Mesothelial cell of epicardium (in vitro differentiated cells): Measurements from ENCODE around the gene TBC1D10B. TPM values are rescaled to one million over a fixed set of nuclear protein-coding genes. Genes with fewer than 3 reads are reported as not detected.
"Not testable (repeated sequence)": the region's sequence is repeated elsewhere in the genome, so short reads cannot be mapped to it uniquely, and the experiment has no call there.

ENCODE experiments used
- DNase-seq, 2 experiments: peaks; one replicate each; pipeline ENCODE4 v3.0.0; 2021; ENCODE audit warnings: low spot score in 2 of 2; ENCODE audit not compliant: unreplicated experiment in 2 of 2
- H3K27ac Mint-ChIP-seq: 2 replicates; pipeline ENCODE4 v1.8.0; 2021; ENCODE audit warnings: mixed read lengths
- H3K27me3 Mint-ChIP-seq: 2 replicates; pipeline ENCODE4 v1.8.0; 2021; ENCODE audit warnings: low read depth, mixed read lengths
- H3K36me3 Mint-ChIP-seq: 2 replicates; pipeline ENCODE4 v1.8.0; 2021; ENCODE audit warnings: mixed read lengths
- H3K4me1 Mint-ChIP-seq: 2 replicates; pipeline ENCODE4 v1.8.0; 2021; ENCODE audit warnings: mixed read lengths
- H3K4me3 Mint-ChIP-seq: 2 replicates; pipeline ENCODE4 v1.8.0; 2021; ENCODE audit warnings: mild to moderate bottlenecking, moderate library complexity, mixed read lengths
- H3K9me3 Mint-ChIP-seq: 2 replicates; pipeline ENCODE4 v1.8.0; 2021; ENCODE audit warnings: mixed read lengths
- CTCF ChIP-seq: fragments of 200-600 bp; sonication (generic); IDR thresholded peaks from one replicate; pipeline ENCODE4 v1.5.0; 2021; ENCODE audit warnings: antibody characterized with exemption; ENCODE audit not compliant: unreplicated experiment
- total RNA-seq: library from RNA; stranded (reverse); gene quantifications from 3 replicates; pipeline ENCODE4 v1.2.1, GENCODE V29; 2021

Gene TBC1D10B
- total RNA-seq, 1 donor from 2014 or later, result 64.1 TPM

GRCh38 chr16:30335598-30336474, 34.5 kb downstream of the TBC1D10B start:
- Mint-ChIP-seq H3K36me3 (no peaks in the 10 kb centered on the region), H3K27ac (peak overlapping the region; percentile 85), H3K27me3 (no peaks in the 10 kb centered on the region), H3K4me3 (peak overlapping the region; percentile 69), H3K9me3 (no peaks in the 10 kb centered on the region), H3K4me1 (peaks cover 5% of the 10 kb centered on the region)
- no peak for DNase-seq
- no peak for TF ChIP-seq CTCF

- DNase-seq, result peak; percentile 80 to 84
- H3K4me3 Mint-ChIP-seq, result peak overlapping the region; percentile 85
- H3K27ac Mint-ChIP-seq, result peak overlapping the region; percentile 85
- H3K27me3 Mint-ChIP-seq, H3K36me3 Mint-ChIP-seq, H3K9me3 Mint-ChIP-seq, H3K4me1 Mint-ChIP-seq: not testable (repeated sequence)
These were observed 35.2 kb downstream of the TBC1D10B start for GRCh38 chr16:30335028-30335597.

- H3K4me1 Mint-ChIP-seq, H3K36me3 Mint-ChIP-seq, H3K9me3 Mint-ChIP-seq, H3K27me3 Mint-ChIP-seq: not testable (repeated sequence)
- peak; percentile 50 to 71 for DNase-seq
- peak overlapping the region; percentile 85 for H3K4me3 Mint-ChIP-seq
- H3K27ac Mint-ChIP-seq, result peak overlapping the region; percentile 96
These were observed 35.8 kb downstream of the TBC1D10B start for GRCh38 chr16:30334473-30334989.

- not testable (repeated sequence) for H3K4me3 Mint-ChIP-seq, H3K27me3 Mint-ChIP-seq, DNase-seq, H3K4me1 Mint-ChIP-seq, H3K36me3 Mint-ChIP-seq, H3K27ac Mint-ChIP-seq, H3K9me3 Mint-ChIP-seq
These were observed 46.1 kb downstream of the TBC1D10B start for GRCh38 chr16:30324220-30324619.

- not testable (repeated sequence) for H3K4me1 Mint-ChIP-seq, DNase-seq, H3K9me3 Mint-ChIP-seq, H3K36me3 Mint-ChIP-seq, H3K27ac Mint-ChIP-seq, H3K4me3 Mint-ChIP-seq, H3K27me3 Mint-ChIP-seq
These were observed 51.6 kb downstream of the TBC1D10B start for GRCh38 chr16:30318647-30319046.

- not testable (repeated sequence) for DNase-seq, H3K4me3 Mint-ChIP-seq, H3K4me1 Mint-ChIP-seq, H3K36me3 Mint-ChIP-seq, H3K27ac Mint-ChIP-seq, H3K9me3 Mint-ChIP-seq, H3K27me3 Mint-ChIP-seq
These were observed 59.4 kb downstream of the TBC1D10B start for GRCh38 chr16:30310937-30311336.

GRCh38 chr16:30309255-30309654, 61.0 kb downstream of the TBC1D10B start:
- not testable (repeated sequence) for H3K4me3 Mint-ChIP-seq, H3K27me3 Mint-ChIP-seq, DNase-seq, H3K36me3 Mint-ChIP-seq, H3K4me1 Mint-ChIP-seq, H3K27ac Mint-ChIP-seq, H3K9me3 Mint-ChIP-seq

Other genes starting within 250 kb of the TBC1D10B start
- 58.7 to 61.2 TPM (median 61.0 TPM) in 3 replicates for gene MAPK3, start 247.3 kb downstream of the TBC1D10B start, total RNA-seq
- gene CORO1A, start 186.9 kb downstream of the TBC1D10B start, total RNA-seq, result 7.0 to 8.9 TPM (median 7.0 TPM) in 3 replicates
- gene BOLA2B, start 176.8 kb downstream of the TBC1D10B start, total RNA-seq, result 56.7 to 64.5 TPM (median 58.1 TPM) in 3 replicates
- 28.2 to 39.6 TPM (median 30.3 TPM) in 3 replicates for gene SLX1A, start 176.6 kb downstream of the TBC1D10B start, total RNA-seq
- 27.4 to 31.2 TPM (median 27.6 TPM) in 3 replicates for gene SULT1A3, start 171.2 kb downstream of the TBC1D10B start, total RNA-seq
- gene NPIPB13, start 122.0 kb downstream of the TBC1D10B start, total RNA-seq, result 34.8 to 38.6 TPM (median 37.1 TPM) in 3 replicates
- gene CD2BP2, start 15.2 kb downstream of the TBC1D10B start, total RNA-seq, result 63.7 to 63.9 TPM (median 63.9 TPM) in 3 replicates
- 1.4 to 4.4 TPM (median 2.8 TPM) in 3 replicates for gene MYL11, start 4.3 kb upstream of the TBC1D10B start, total RNA-seq
- 0.86 to 1.6 TPM (median 1.4 TPM) in 3 replicates for gene SEPTIN1, start 12.1 kb upstream of the TBC1D10B start, total RNA-seq
- gene ZNF48, start 24.9 kb upstream of the TBC1D10B start, total RNA-seq, result 24.2 to 25.2 TPM (median 24.8 TPM) in 3 replicates
- gene ZNF771, start 37.1 kb upstream of the TBC1D10B start, total RNA-seq, result 10.7 to 12.6 TPM (median 11.8 TPM) in 3 replicates
- gene DCTPP1, start 59.5 kb upstream of the TBC1D10B start, total RNA-seq, result 31.8 to 35.4 TPM (median 33.1 TPM) in 3 replicates
- 27.3 to 29.5 TPM (median 29.3 TPM) in 3 replicates for gene SEPHS2, start 75.4 kb upstream of the TBC1D10B start, total RNA-seq
- gene ITGAL, start 102.2 kb upstream of the TBC1D10B start, total RNA-seq, result 0.45 TPM in 1 of 3 replicates, not detected in the others
- 41.2 to 42.2 TPM (median 41.9 TPM) in 3 replicates for gene ZNF768, start 156.1 kb upstream of the TBC1D10B start, total RNA-seq
- 12.4 to 16.4 TPM (median 15.2 TPM) in 3 replicates for gene ZNF747, start 164.4 kb upstream of the TBC1D10B start, total RNA-seq
- 16.5 to 18.2 TPM (median 17.0 TPM) in 3 replicates for gene ZNF764, start 187.9 kb upstream of the TBC1D10B start, total RNA-seq
- 10.1 to 12.0 TPM (median 11.3 TPM) in 3 replicates for gene ZNF688, start 201.2 kb upstream of the TBC1D10B start, total RNA-seq
- gene ZNF785, start 215.2 kb upstream of the TBC1D10B start, total RNA-seq, result 28.0 to 31.9 TPM (median 29.0 TPM) in 3 replicates
- gene ZNF689, start 239.9 kb upstream of the TBC1D10B start, total RNA-seq, result 12.1 to 13.7 TPM (median 12.4 TPM) in 3 replicates